ENCODE results near the gene CORO2B.

DNA sequence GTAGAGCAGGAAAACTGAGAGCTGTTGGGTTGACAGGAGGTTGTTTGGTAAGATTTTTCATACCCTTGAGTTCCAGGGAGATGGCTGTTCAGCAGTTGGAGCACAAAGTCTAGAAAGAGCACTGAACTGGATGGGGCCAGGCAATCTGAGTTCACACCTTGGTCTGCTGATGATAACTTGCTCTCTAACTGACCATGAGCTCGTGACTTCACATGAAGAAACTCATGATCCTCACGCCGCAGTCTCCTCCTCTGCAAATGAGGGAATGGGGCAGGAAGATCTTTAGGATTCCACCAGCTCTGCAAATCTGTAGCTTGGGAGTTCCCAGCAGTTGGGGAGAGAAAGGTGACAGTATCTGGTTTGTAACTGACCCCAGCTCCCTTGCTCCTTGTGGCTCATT, 33.7 kb downstream of the CORO2B start:
- TF ChIP-seq, protein P1, sequence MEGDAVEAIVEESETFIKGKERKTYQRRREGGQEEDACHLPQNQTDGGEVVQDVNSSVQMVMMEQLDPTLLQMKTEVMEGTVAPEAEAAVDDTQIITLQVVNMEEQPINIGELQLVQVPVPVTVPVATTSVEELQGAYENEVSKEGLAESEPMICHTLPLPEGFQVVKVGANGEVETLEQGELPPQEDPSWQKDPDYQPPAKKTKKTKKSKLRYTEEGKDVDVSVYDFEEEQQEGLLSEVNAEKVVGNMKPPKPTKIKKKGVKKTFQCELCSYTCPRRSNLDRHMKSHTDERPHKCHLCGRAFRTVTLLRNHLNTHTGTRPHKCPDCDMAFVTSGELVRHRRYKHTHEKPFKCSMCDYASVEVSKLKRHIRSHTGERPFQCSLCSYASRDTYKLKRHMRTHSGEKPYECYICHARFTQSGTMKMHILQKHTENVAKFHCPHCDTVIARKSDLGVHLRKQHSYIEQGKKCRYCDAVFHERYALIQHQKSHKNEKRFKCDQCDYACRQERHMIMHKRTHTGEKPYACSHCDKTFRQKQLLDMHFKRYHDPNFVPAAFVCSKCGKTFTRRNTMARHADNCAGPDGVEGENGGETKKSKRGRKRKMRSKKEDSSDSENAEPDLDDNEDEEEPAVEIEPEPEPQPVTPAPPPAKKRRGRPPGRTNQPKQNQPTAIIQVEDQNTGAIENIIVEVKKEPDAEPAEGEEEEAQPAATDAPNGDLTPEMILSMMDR (IDR thresholded peaks at IDR 0.05) = no peak
- no peak for TF ChIP-seq POLR2A (IDR thresholded peaks at IDR 0.05)

Measured in uterus (tissue), 2 donors.